OCI-LY1 (cell line): ENCODE data around the gene FBXW7.

Experiments
- H2AFZ ChIP-seq: fragments of 200-600 bp; sonication (generic), shearing (Covaris generic); 2 replicates; pipeline ENCODE4 v1.6.0; 2014; ENCODE audit warnings: antibody characterized with exemption, mild to moderate bottlenecking, low read length
- H3F3A ChIP-seq: fragments of 200-600 bp; sonication (generic), shearing (Covaris generic); 2 replicates; pipeline ENCODE4 v1.6.0; 2014; ENCODE audit warnings: mild to moderate bottlenecking, antibody characterized with exemption, low read length, moderate library complexity; ENCODE audit not compliant: insufficient read depth
- H3K27ac ChIP-seq: fragments of 200-600 bp; sonication (generic); 2 replicates; pipeline ENCODE4 v1.5.1; 2014; ENCODE audit warnings: low read length, mixed run types, mild to moderate bottlenecking, low read depth; ENCODE audit not compliant: poor library complexity, severe bottlenecking
- H3K27me3 ChIP-seq: fragments of 200-600 bp; sonication (generic); 2 replicates; pipeline ENCODE4 v1.6.0; 2014; ENCODE audit warnings: antibody characterized with exemption, mild to moderate bottlenecking, low read length, moderate library complexity; ENCODE audit not compliant: insufficient read depth
- H3K36me3 ChIP-seq: fragments of 200-600 bp; sonication (generic); 2 replicates; pipeline ENCODE4 v1.6.1; 2014; ENCODE audit warnings: mild to moderate bottlenecking, antibody characterized with exemption, low read length, moderate library complexity, mixed read lengths; ENCODE audit not compliant: insufficient read depth
- H3K4me1 ChIP-seq: fragments of 200-600 bp; sonication (generic); 2 replicates; pipeline ENCODE4 v1.5.1; 2014; ENCODE audit warnings: mild to moderate bottlenecking, low read length, moderate library complexity; ENCODE audit not compliant: insufficient read depth, severe bottlenecking
- H3K4me2 ChIP-seq: fragments of 200-600 bp; sonication (generic), shearing (Covaris generic); 2 replicates; pipeline ENCODE4 v1.6.1; 2014; ENCODE audit warnings: low read length
- H3K4me3 ChIP-seq: fragments of 200-600 bp; sonication (generic); 2 replicates; pipeline ENCODE4 v1.5.1; 2014; ENCODE audit warnings: low read length, low read depth, mild to moderate bottlenecking, mixed read lengths; ENCODE audit not compliant: poor library complexity, severe bottlenecking
- H3K79me2 ChIP-seq: fragments of 200-600 bp; shearing (Covaris generic); 2 replicates; pipeline ENCODE4 v1.6.1; 2016; ENCODE audit warnings: mixed run types, low read length, mixed read lengths; ENCODE audit not compliant: insufficient read depth
- H3K9ac ChIP-seq: fragments of 200-600 bp; sonication (generic), shearing (Covaris generic); 2 replicates; pipeline ENCODE4 v1.6.1; 2014; ENCODE audit warnings: mild to moderate bottlenecking, low read length, mixed read lengths
- H3K9me2 ChIP-seq: fragments of 200-600 bp; sonication (generic), shearing (Covaris generic); 2 replicates; pipeline ENCODE4 v1.6.1; 2014; ENCODE audit warnings: low read depth, mild to moderate bottlenecking, low read length, mixed read lengths
- H3K9me3 ChIP-seq: fragments of 200-600 bp; shearing (Covaris generic); 2 replicates; pipeline ENCODE4 v1.6.1; 2014; ENCODE audit warnings: low read length, mixed read lengths
- H4K20me1 ChIP-seq: fragments of 200-600 bp; sonication (generic), shearing (Covaris generic); 2 replicates; pipeline ENCODE4 v1.6.0; 2016; ENCODE audit warnings: mild to moderate bottlenecking, low read length; ENCODE audit not compliant: insufficient read depth
- EZH2 ChIP-seq: fragments of 200-600 bp; sonication (generic), shearing (Covaris generic); IDR thresholded peaks from 2 replicates; pipeline ENCODE4 v1.8.0; 2017; ENCODE audit warnings: borderline replicate concordance, mixed run types, mild to moderate bottlenecking, antibody characterized with exemption, low read length, moderate library complexity, mixed read lengths
- TF ChIP-seq, protein P1 (sequence below): fragments of 200-600 bp; sonication (generic), shearing (Covaris generic); IDR thresholded peaks from 2 replicates; pipeline ENCODE4 v1.5.1; 2017; ENCODE audit warnings: mild to moderate bottlenecking, antibody characterized with exemption, low read length, moderate library complexity, mixed read lengths

FBXW7 gene

DNA sequence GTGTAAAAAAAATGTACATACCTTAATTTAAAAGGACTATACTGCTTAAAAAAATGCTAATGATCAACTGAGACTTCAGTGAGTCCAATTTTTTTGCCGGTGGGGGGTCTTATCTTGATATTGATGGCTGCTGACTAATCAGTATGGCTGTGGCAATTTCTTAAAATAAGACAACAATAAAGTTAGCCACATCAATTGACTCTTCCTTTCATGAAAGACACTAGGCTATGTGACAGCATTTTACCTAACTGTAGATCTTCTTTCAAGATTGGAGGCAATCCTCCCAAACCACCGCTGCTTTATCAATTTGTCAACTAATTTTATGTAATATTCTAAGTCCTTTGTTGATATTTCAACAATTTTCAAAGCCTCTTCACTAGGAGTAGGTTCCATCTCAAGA is 116.1 kb downstream of the FBXW7 start:
- Histone ChIP-seq H3K4me2 (no peak overlapping the region), H3K4me3 (no peak overlapping the region), H3K36me3 (no peaks in the 10 kb centered on the region), H3K4me1 (no peaks in the 10 kb centered on the region), H4K20me1 (no peaks in the 10 kb centered on the region), H3K27ac (no peak overlapping the region), H3K27me3 (no peaks in the 10 kb centered on the region), H3F3A (no peaks in the 10 kb centered on the region), H3K79me2 (peaks cover 30% of the 10 kb centered on the region), H3K9ac (no peak overlapping the region), H3K9me2 (no peaks in the 10 kb centered on the region), H2AFZ (no peak overlapping the region), H3K9me3 (no peaks in the 10 kb centered on the region)
- TF ChIP-seq, protein P1, sequence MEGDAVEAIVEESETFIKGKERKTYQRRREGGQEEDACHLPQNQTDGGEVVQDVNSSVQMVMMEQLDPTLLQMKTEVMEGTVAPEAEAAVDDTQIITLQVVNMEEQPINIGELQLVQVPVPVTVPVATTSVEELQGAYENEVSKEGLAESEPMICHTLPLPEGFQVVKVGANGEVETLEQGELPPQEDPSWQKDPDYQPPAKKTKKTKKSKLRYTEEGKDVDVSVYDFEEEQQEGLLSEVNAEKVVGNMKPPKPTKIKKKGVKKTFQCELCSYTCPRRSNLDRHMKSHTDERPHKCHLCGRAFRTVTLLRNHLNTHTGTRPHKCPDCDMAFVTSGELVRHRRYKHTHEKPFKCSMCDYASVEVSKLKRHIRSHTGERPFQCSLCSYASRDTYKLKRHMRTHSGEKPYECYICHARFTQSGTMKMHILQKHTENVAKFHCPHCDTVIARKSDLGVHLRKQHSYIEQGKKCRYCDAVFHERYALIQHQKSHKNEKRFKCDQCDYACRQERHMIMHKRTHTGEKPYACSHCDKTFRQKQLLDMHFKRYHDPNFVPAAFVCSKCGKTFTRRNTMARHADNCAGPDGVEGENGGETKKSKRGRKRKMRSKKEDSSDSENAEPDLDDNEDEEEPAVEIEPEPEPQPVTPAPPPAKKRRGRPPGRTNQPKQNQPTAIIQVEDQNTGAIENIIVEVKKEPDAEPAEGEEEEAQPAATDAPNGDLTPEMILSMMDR = no peak
- TF ChIP-seq EZH2 = no peak

DNA sequence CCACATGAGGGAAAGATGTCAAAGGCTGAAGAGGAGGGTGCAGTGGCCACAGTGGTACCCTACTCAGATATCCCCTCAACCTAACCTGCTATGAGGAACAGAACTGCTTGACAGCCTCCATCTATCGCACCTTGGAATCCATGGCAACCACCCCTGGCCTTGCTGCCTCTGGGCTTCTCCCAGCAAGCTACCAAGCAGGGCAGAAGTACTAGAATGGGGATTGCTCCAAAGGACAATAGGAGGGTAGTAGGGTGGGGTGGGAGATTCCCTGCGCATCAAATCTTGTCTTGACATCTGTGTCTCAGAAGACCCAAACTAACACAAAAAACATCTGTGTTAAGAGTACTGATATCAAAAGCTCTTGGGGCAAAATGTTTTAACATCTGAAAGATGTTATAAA is 118.2 kb downstream of the FBXW7 start:
- Histone ChIP-seq H3K4me3 (no peak overlapping the region), H2AFZ (no peak overlapping the region), H3K4me2 (no peak overlapping the region), H3K79me2 (peaks cover 52% of the 10 kb centered on the region), H3K9me3 (no peaks in the 10 kb centered on the region), H3K9ac (no peak overlapping the region), H3K27me3 (no peaks in the 10 kb centered on the region), H3F3A (no peaks in the 10 kb centered on the region), H3K9me2 (no peaks in the 10 kb centered on the region), H3K36me3 (no peaks in the 10 kb centered on the region), H4K20me1 (no peaks in the 10 kb centered on the region), H3K27ac (no peak overlapping the region), H3K4me1 (no peaks in the 10 kb centered on the region)
- TF ChIP-seq, protein P1 = no peak
- no peak for TF ChIP-seq EZH2

DNA sequence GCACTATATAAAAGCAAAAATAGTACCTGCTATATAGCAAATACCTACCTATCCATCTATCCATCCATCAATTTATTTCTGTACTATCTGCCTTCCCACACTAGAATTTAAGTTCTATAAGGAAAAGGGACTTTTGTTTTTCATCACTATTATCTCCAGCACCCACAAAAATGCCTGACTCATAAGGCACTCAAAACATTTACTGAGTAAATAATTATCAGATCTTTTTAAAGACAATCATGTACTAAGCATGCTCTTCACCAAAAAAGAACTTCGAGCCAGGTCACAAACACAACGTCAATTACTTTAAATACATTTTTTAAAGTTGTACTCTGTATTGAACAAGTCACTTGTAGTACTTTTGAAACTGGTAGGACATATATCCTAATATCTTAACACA is 119.9 kb downstream of the FBXW7 start:
- Histone ChIP-seq H3K27me3 (no peaks in the 10 kb centered on the region), H3K9me3 (no peaks in the 10 kb centered on the region), H4K20me1 (no peaks in the 10 kb centered on the region), H3K4me2 (no peak overlapping the region), H3K9ac (no peak overlapping the region), H3K4me3 (no peak overlapping the region), H3F3A (peaks cover 3% of the 10 kb centered on the region; the same call in 1 of the 2 replicates), H3K36me3 (peaks cover 8% of the 10 kb centered on the region; the same call in 1 of the 2 replicates), H3K9me2 (no peaks in the 10 kb centered on the region), H3K27ac (no peak overlapping the region), H3K4me1 (no peaks in the 10 kb centered on the region), H3K79me2 (peaks cover 56% of the 10 kb centered on the region), H2AFZ (no peak overlapping the region)
- no peak for TF ChIP-seq EZH2
- TF ChIP-seq, protein P1 = no peak
